NT2/D1 (cell line): Measurements from ENCODE around the gene TACC3.
"Not testable (repeated sequence)": the region's sequence is repeated elsewhere in the genome, so short reads cannot be mapped to it uniquely, and the experiment has no call there.

Experiments used
- DNase-seq: peaks from one replicate; pipeline ENCODE4 v3.0.0-alpha.2; 2011; ENCODE audit warnings: low read depth, low spot score
- H3K27me3 ChIP-seq: 2 replicates; pipeline ENCODE4 v1.6.0; 2011; ENCODE audit warnings: mild to moderate bottlenecking; ENCODE audit not compliant: insufficient read length, insufficient read depth
- H3K36me3 ChIP-seq: 2 replicates; pipeline ENCODE4 v1.6.1; 2011; ENCODE audit warnings: mild to moderate bottlenecking, low read length, mixed read lengths; ENCODE audit not compliant: insufficient read depth, insufficient read length
- H3K4me1 ChIP-seq: 2 replicates; pipeline ENCODE4 v1.5.1; 2011; ENCODE audit not compliant: insufficient read depth, insufficient read length
- H3K4me3 ChIP-seq: 2 replicates; pipeline ENCODE4 v1.5.1; 2011; ENCODE audit warnings: low read depth; ENCODE audit not compliant: insufficient read length
- H3K9ac ChIP-seq: 2 replicates; pipeline ENCODE4 v1.6.0; 2011; ENCODE audit warnings: low read depth; ENCODE audit not compliant: insufficient read length
- H3K9me3 ChIP-seq: 2 replicates; pipeline ENCODE4 v1.5.1; 2011; ENCODE audit warnings: mild to moderate bottlenecking, low read length; ENCODE audit not compliant: insufficient read depth
- SUZ12 ChIP-seq: IDR thresholded peaks from 2 replicates; pipeline ENCODE4 v1.6.1; 2011; ENCODE audit not compliant: insufficient read length, insufficient read depth; ENCODE audit errors: extremely low read depth
- YY1 ChIP-seq: IDR thresholded peaks from 2 replicates; pipeline ENCODE4 v1.6.1; 2011; ENCODE audit not compliant: insufficient read length, insufficient read depth
- ZNF274 ChIP-seq: IDR thresholded peaks from 2 replicates; pipeline ENCODE4 v1.6.1; 2011; ENCODE audit warnings: mild to moderate bottlenecking, low read depth, low read length

Gene TACC3

DNA sequence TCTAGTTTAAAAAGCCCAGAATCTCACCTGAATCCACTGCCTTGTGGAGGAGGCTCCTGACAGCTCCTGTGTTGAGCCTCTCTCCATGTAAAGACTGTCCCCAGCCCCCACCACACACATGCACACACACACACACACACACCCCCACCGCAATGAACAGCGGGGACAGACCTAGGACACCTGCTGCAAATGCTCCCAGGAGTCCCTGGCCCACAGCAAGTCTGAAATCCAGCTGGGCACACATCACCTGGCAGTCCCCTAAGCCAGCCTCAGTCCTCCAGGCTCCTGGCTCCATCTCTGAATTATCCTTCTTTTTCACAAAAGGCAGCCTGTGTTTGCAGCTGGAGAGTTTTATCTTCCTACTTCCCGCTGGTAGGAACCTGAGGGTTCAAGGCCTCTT, 30.6 kb upstream of the TACC3 start:
- DNase-seq = no peak
- peaks cover 4% of the 10 kb centered on the region for H3K4me1 ChIP-seq
- H3K27me3 ChIP-seq = no peaks in the 10 kb centered on the region
- H3K4me3 ChIP-seq = no peak overlapping the region
- peaks cover 60% of the 10 kb centered on the region for H3K36me3 ChIP-seq
- TF ChIP-seq YY1 = no peak
- no peak for TF ChIP-seq SUZ12
- TF ChIP-seq ZNF274 = no peak
- H3K9ac ChIP-seq = no peak overlapping the region
- no peaks in the 10 kb centered on the region for H3K9me3 ChIP-seq

DNA sequence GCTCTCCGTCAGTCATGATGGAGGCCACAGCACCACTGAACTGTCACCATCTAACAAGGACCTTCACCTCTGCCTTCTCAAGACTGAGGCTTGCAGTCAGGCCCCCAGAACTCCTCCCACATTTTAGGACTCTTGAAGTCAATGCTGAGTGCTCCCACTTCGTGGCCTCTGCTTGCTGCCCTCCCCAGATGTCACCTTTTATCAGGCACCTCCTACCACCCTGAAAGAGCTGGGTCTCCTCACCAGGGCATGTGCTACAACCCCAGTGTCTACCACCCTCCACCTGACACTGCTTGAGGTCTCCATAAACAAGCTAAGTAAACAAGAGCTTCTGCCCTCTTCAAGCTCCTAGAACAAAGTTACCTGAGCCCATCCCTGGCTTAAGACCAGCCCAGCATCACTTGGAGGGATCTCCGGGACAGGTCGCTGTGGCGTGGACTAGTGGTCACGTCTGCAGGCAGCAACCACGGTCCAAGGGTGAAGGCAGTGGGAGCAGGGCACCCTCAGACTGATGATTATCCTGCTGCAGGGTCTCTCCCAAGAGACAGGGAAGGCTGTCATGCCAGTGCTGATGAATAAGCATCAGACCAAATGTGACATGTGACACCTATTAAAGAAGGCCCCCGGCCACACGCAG, 29.5 kb upstream of the TACC3 start:
- peaks cover 72% of the 10 kb centered on the region for H3K36me3 ChIP-seq
- H3K27me3 ChIP-seq = no peaks in the 10 kb centered on the region
- no peak for DNase-seq
- H3K4me1 ChIP-seq = no peaks in the 10 kb centered on the region
- TF ChIP-seq ZNF274 = no peak
- TF ChIP-seq SUZ12 = no peak
- TF ChIP-seq YY1 = no peak
- no peak overlapping the region for H3K4me3 ChIP-seq
- no peak overlapping the region for H3K9ac ChIP-seq
- H3K9me3 ChIP-seq = no peaks in the 10 kb centered on the region

DNA sequence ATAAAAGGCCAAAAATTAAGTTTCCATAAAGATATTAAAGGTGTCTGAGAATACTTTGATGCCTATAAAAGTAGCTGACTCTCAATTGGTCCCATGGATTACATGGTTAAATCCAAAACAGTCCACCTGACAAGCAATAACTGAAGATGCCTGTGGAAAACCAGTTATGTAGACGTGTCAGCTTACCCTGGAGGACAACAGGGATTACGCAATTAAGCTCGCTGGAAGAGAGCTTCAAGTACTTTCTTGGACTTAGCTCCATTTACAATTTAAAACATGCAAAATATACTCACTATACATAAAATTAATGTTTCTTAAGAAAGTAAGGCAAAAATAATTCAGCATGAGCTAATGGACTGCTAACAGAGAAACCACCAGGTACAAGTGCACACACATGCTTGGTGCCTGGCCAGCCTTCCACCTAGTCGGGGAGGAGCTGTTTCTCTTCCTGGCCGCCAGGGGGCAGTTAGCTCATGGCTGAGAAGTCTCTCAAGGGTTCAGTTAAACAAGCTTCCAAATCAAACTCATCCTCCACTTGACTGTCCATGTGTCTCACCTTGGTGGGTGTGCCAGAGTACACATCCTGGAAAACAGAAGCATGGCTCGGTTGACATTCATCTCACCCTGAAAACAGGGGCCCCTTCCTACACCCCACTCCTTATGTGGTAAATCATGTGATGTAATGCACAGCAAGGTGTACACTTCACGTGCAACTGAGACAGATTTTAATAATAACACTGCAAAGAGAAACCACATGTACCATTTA, 28.0 kb upstream of the TACC3 start:
- DNase-seq = peak; percentile 80
- TF ChIP-seq ZNF274 (no peak), SUZ12 (no peak), YY1 (no peak)
- no peak overlapping the region for H3K4me3 ChIP-seq
- H3K27me3 ChIP-seq = no peaks in the 10 kb centered on the region
- H3K9ac ChIP-seq = no peak overlapping the region
- no peaks in the 10 kb centered on the region for H3K4me1 ChIP-seq
- H3K9me3 ChIP-seq = no peaks in the 10 kb centered on the region
- peaks cover 81% of the 10 kb centered on the region for H3K36me3 ChIP-seq

DNA sequence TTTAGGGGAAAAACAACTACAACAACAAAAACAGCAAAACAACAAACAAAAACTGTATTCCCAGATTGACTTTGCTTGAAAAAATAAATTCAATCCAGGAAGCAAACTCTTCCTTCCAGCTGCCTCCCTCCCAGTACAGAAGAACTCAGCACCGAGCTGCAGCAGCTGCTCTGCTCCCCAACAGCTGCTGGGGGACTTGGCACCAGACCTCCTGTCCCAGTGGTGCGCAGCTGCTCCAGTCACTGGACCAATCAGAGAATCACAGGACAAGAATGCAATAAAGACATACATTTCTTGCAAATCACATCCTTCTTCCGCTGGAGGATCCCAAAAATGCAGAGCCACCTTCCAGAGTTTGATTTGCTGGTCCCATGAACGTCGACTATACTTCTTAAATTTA, 25.4 kb upstream of the TACC3 start:
- Histone ChIP-seq H3K9me3 (no peaks in the 10 kb centered on the region), H3K27me3 (no peaks in the 10 kb centered on the region), H3K9ac (no peak overlapping the region), H3K36me3 (peaks cover 94% of the 10 kb centered on the region), H3K4me1 (no peaks in the 10 kb centered on the region), H3K4me3 (no peak overlapping the region)
- DNase-seq = no peak
- TF ChIP-seq YY1 = no peak
- TF ChIP-seq SUZ12 = no peak
- TF ChIP-seq ZNF274 = no peak

DNA sequence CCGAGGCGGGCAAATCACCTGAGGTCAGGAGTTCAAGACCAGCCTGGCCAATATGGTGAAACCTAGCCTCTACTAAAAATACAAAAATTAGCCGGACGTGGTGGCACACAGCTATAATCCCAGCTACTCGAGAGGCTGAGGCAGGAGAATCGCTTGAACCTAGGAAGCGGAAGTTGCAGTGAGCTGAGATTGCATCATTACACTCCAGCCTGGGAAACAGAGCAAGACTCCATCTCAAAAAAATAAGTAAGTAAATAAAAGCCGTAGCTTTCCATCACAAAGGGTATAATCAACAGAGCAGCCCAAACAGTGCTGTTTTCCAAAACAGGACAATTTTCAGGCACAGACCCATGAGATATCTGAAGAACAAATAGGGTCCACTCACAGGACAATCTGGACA, 19.6 kb upstream of the TACC3 start:
- peaks cover 91% of the 10 kb centered on the region for H3K36me3 ChIP-seq
- H3K4me1 ChIP-seq, H3K27me3 ChIP-seq, H3K9me3 ChIP-seq, DNase-seq, H3K9ac ChIP-seq, H3K4me3 ChIP-seq: not testable (repeated sequence)

GRCh38 chr4:1703867-1704266, 17.5 kb upstream of the TACC3 start:
- Histone ChIP-seq H3K27me3 (no peaks in the 10 kb centered on the region), H3K36me3 (peaks cover 87% of the 10 kb centered on the region), H3K4me3 (no peak overlapping the region), H3K4me1 (no peaks in the 10 kb centered on the region), H3K9ac (no peak overlapping the region), H3K9me3 (no peaks in the 10 kb centered on the region)
- DNase-seq = no peak
- no peak for TF ChIP-seq SUZ12
- TF ChIP-seq ZNF274 = no peak
- TF ChIP-seq YY1 = no peak

- TF ChIP-seq SUZ12 (no peak), YY1 (no peak), ZNF274 (no peak)
These were observed 15.6 kb upstream of the TACC3 start for GRCh38 chr4:1705732-1706131.

More at GRCh38 chr4:1705732-1706131, 15.6 kb upstream of the TACC3 start:
- Histone ChIP-seq H3K4me1 (peaks cover 6% of the 10 kb centered on the region), H3K9ac (no peak overlapping the region), H3K36me3 (peaks cover 82% of the 10 kb centered on the region), H3K9me3 (no peaks in the 10 kb centered on the region), H3K4me3 (no peak overlapping the region), H3K27me3 (no peaks in the 10 kb centered on the region)
- no peak for DNase-seq
